GM19035 (cell line): Measurements from ENCODE around the gene ANKRD36.
"Not testable (repeated sequence)": the region's sequence is repeated elsewhere in the genome, so short reads cannot be mapped to it uniquely, and the experiment has no call there.

Experiments
- ATAC-seq: cut with Tn5 transposase; IDR thresholded peaks from one replicate; pipeline ENCODE4 v1.9.1; 2021; ENCODE audit not compliant: unreplicated experiment

Gene ANKRD36

GRCh38 chr2:97276232-97276798, 163.4 kb downstream of the ANKRD36 start:
- not testable (repeated sequence) for ATAC-seq

DNA sequence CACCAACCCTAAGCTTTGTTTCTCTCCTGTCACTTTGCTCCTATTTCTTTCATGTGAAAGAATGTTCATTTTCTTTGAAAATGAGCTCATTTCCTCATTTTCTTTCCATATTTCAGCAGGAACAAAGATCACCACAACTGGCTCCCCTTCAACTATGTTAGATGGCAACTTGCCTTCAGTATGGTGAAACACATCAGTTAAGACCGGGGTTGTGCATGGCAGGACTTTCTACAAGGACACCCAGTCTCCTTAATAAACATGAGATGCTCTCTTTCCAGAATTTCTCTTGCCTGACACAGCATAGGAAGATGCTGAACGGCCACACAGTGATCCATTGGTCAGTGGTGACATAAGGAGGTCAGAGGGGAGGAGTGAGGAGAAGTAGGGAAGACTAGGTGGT, 172.2 kb downstream of the ANKRD36 start:
- not testable (repeated sequence) for ATAC-seq

- not testable (repeated sequence) for ATAC-seq
Measured at GRCh38 chr2:97293687-97294086, 180.7 kb downstream of the ANKRD36 start.
